GM18505 (cell line): ENCODE results near the gene ZMYND15.
A peak's percentile ranks its signal among the peaks of the same experiment; 100 is the strongest.

ENCODE experiments used
- ATAC-seq: cut with Tn5 transposase; IDR thresholded peaks from one replicate; pipeline ENCODE4 v1.9.1; 2021; ENCODE audit not compliant: unreplicated experiment
- POLR2A ChIP-seq: IDR thresholded peaks from 4 replicates; pipeline ENCODE4 v1.6.1; 2011; ENCODE audit warnings: borderline replicate concordance; ENCODE audit not compliant: insufficient read depth, insufficient read length; ENCODE audit errors: extremely low read depth

The ZMYND15 gene

GRCh38 chr17:4789951-4790704 lies 50.5 kb downstream of the ZMYND15 start:
- peak; percentile 79 for ATAC-seq
- TF ChIP-seq POLR2A: peak; percentile 49

- no peak for TF ChIP-seq POLR2A
- no peak for ATAC-seq
These were observed 51.1 kb downstream of the ZMYND15 start for GRCh38 chr17:4790705-4791088.

- no peak for TF ChIP-seq POLR2A
- no peak for ATAC-seq
These were observed 55.5 kb downstream of the ZMYND15 start for GRCh38 chr17:4795168-4795567.
